Fibroblast of lung (primary cell): ENCODE data around the gene PIK3AP1.

Experiments
- CTCF ChIP-seq, 2 donors: IDR thresholded peaks in 1 of 2; conservative IDR thresholded peaks in 1 of 2; 1 replicate in 1 of 2; 2 replicates in 1 of 2; pipeline ENCODE4 v1.5.1; 2011 to 2012; ENCODE audit warnings: low read length in 2 of 2, control low read depth in 1 of 2, inconsistent platforms in 1 of 2, low read depth in 1 of 2, mild to moderate bottlenecking in 1 of 2
- EZH2 ChIP-seq: IDR thresholded peaks from 2 replicates; pipeline ENCODE4 v1.5.1; 2012; ENCODE audit warnings: low read length, control low read depth, mild to moderate bottlenecking; ENCODE audit errors: missing control alignments

- TF ChIP-seq CTCF (conservative IDR thresholded peaks at IDR 0.05 in 1 of 2, IDR thresholded peaks at IDR 0.05 in 1 of 2; ENCODE audit: low read depth in 1 of 2, low read length in 2 of 2) (no peak), EZH2 (no peak)
Observed at GRCh38 chr10:96660297-96660696, 60.0 kb downstream of the PIK3AP1 start.
